ENCODE measurements around the gene POMP.

DNA sequence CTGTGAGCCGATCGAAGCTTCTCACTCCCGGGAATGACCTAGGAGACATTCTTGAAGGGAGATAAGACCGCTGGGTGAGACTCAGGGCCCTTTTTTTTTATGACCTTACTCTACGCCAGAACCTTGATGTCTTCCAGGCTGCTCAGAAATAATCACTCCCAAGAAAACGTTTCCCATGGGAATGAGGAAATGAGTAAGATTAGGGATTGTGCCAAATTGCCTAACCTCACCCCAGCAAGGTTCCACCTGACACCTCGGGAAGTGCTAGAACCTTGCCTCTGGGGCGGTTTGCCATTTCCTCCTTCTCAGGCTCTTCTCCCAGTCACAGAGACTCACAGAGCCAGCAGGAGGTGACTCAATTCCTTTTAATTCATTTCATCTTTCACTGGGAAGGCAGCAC is 57.6 kb downstream of the POMP start:
- TF ChIP-seq, protein P1, sequence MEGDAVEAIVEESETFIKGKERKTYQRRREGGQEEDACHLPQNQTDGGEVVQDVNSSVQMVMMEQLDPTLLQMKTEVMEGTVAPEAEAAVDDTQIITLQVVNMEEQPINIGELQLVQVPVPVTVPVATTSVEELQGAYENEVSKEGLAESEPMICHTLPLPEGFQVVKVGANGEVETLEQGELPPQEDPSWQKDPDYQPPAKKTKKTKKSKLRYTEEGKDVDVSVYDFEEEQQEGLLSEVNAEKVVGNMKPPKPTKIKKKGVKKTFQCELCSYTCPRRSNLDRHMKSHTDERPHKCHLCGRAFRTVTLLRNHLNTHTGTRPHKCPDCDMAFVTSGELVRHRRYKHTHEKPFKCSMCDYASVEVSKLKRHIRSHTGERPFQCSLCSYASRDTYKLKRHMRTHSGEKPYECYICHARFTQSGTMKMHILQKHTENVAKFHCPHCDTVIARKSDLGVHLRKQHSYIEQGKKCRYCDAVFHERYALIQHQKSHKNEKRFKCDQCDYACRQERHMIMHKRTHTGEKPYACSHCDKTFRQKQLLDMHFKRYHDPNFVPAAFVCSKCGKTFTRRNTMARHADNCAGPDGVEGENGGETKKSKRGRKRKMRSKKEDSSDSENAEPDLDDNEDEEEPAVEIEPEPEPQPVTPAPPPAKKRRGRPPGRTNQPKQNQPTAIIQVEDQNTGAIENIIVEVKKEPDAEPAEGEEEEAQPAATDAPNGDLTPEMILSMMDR (IDR thresholded peaks at IDR 0.05): no peak
- no peak for TF ChIP-seq POLR2A (IDR thresholded peaks at IDR 0.05)

Measured in adrenal gland (tissue), 5 donors.